ENCODE measurements around the gene CDH13. TPM values are rescaled to one million over a fixed set of nuclear protein-coding genes. Genes with fewer than 3 reads are reported as not detected.

Gene CDH13
- total and polyA plus RNA-seq, 9 donors, result 1.9 to 34.2 (median 4.8) TPM

GRCh38 chr16:82810077-82810476 lies 183.3 kb downstream of the CDH13 start:
- Histone ChIP-seq H3K9me3 (no peaks in the 10 kb centered on the region), H3K36me3 (no peaks in the 10 kb centered on the region), H3K4me3 (no peak overlapping the region), H3K27ac (no peak overlapping the region), H3K4me1 (ENCODE audit: insufficient read depth) (no peaks in the 10 kb centered on the region), H3K27me3 (no peaks in the 10 kb centered on the region)
- no peak for TF ChIP-seq POLR2A (IDR thresholded peaks at IDR 0.05)
- no peak for TF ChIP-seq CTCF (IDR thresholded peaks at IDR 0.05)
- TF ChIP-seq EP300 (IDR thresholded peaks at IDR 0.05), result no peak
- WGBS, 3 donors, result 50 to 71% (median 53%) methylated on average over 6 of the region's 6 CpGs
- DNase-seq, result no peak
- intact Hi-C loops (cut with DNase I), result no loop called here

DNA sequence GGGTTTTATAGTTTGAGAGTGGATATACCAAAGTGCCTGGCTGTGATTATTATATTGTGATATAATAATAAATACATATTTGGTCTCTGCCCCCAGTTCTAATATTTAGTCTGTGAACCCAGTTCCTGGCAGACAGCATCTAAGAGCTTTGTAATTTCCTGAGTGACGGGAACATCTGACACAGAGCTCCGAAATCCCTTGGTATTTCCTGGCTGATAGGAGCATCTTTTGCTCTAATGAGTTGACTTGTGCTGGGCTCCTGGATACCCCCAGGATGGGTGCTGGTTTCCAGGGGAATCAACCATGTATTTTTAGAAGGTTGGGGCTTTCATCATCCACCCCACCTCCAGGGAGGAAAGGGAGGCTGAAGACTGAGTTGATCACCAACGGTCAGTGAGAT lies 187.3 kb downstream of the CDH13 start:
- no peak overlapping the region for H3K27ac ChIP-seq
- intact Hi-C loops (cut with DNase I), result no loop called here
- H3K4me3 ChIP-seq, result no peak overlapping the region
- H3K27me3 ChIP-seq, result no peaks in the 10 kb centered on the region
- no peak for DNase-seq
- no peak for TF ChIP-seq EP300 (IDR thresholded peaks at IDR 0.05)
- H3K36me3 ChIP-seq, result no peaks in the 10 kb centered on the region
- H3K9me3 ChIP-seq, result no peaks in the 10 kb centered on the region
- no peaks in the 10 kb centered on the region for H3K4me1 ChIP-seq (ENCODE audit: insufficient read depth)
- WGBS, 3 donors, result 67 to 86% (median 72%) methylated on average over 3 of the region's 3 CpGs

DNA sequence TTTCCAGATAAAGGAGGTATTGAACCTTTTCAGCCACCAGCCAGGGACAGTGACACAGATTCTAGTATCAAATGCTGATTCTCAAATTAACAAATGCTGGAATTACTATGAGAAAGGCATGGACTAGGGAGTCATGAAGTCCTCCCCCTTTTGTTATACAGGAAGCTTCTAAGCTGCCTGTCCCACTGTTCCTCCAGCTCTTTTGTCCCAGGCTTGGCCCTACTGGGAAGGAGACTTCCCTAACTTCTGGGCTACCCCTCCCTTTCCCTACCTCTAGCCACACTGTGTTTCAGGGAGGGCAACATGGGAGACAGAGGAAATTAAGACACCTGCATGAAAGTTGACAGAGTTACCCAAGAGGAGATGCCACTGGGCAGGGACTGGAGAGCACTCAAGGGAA lies 192.5 kb downstream of the CDH13 start:
- Histone ChIP-seq H3K4me3 (no peak overlapping the region), H3K4me1 (ENCODE audit: insufficient read depth) (no peaks in the 10 kb centered on the region), H3K27ac (no peak overlapping the region), H3K9me3 (no peaks in the 10 kb centered on the region), H3K36me3 (no peaks in the 10 kb centered on the region), H3K27me3 (no peaks in the 10 kb centered on the region)
- no peak for DNase-seq
- TF ChIP-seq POLR2A (IDR thresholded peaks at IDR 0.05), result no peak
- no peak for TF ChIP-seq EP300 (IDR thresholded peaks at IDR 0.05)
- TF ChIP-seq CTCF (IDR thresholded peaks at IDR 0.05), result no peak
- intact Hi-C loops (cut with DNase I), result no loop called here

DNA sequence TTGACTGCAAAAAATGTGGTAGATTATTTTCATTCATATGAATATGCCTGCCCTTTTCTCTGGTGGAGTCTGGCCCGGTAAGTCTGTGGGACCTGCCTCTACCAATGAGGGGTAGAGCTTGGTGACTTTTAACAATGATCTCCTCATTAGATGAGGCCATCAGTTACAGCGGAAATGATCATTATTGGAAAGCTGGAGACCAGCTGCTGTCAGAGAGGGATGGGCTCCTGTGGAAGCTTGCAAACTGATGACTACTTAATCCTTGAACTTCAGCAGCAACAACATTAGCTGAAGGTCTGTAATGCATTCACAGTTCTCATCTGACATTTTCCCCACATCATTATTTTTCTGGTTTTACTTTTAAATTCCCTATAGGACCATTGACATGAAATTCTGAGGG lies 194.1 kb downstream of the CDH13 start:
- WGBS, 3 donors, result 74 to 95% (median 81%) methylated on average over 2 of the region's 2 CpGs
- intact Hi-C loops (cut with DNase I), result no loop called here
- Histone ChIP-seq H3K4me3 (no peak overlapping the region), H3K36me3 (no peaks in the 10 kb centered on the region), H3K27ac (no peak overlapping the region), H3K27me3 (no peaks in the 10 kb centered on the region), H3K9me3 (no peaks in the 10 kb centered on the region), H3K4me1 (ENCODE audit: insufficient read depth) (no peaks in the 10 kb centered on the region)
- TF ChIP-seq EP300 (IDR thresholded peaks at IDR 0.05) (no peak), POLR2A (IDR thresholded peaks at IDR 0.05) (no peak)
- no peak for DNase-seq

DNA sequence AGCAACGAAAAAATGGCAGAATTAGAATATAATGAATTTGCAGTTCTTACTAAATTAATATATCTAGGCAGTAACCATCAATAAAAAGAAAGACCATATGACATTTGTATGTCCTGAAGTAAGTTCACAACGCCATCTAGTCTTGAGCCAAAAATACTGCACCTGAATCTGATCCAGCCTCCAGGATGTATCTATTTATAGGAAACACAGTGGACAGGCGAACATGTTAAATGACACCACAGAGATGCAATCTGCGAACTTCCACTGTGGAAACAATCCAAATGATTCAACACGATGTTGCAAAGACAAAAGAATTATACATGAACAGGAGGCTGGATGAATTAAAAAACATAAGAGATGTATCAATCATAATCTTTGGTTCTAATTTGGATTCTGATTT lies 197.6 kb downstream of the CDH13 start:
- DNase-seq, result no peak
- no peak overlapping the region for H3K27ac ChIP-seq
- H3K9me3 ChIP-seq, result no peaks in the 10 kb centered on the region
- TF ChIP-seq EP300 (IDR thresholded peaks at IDR 0.05) (no peak), CTCF (IDR thresholded peaks at IDR 0.05) (no peak), POLR2A (IDR thresholded peaks at IDR 0.05) (no peak)
- intact Hi-C loops (cut with DNase I), result no loop called here
- no peaks in the 10 kb centered on the region for H3K36me3 ChIP-seq
- no peak overlapping the region for H3K4me3 ChIP-seq
- no peaks in the 10 kb centered on the region for H3K4me1 ChIP-seq (ENCODE audit: insufficient read depth)
- no peaks in the 10 kb centered on the region for H3K27me3 ChIP-seq
- WGBS, 3 donors, result 75 to 85% (median 77%) methylated on average over 5 of the region's 5 CpGs

DNA sequence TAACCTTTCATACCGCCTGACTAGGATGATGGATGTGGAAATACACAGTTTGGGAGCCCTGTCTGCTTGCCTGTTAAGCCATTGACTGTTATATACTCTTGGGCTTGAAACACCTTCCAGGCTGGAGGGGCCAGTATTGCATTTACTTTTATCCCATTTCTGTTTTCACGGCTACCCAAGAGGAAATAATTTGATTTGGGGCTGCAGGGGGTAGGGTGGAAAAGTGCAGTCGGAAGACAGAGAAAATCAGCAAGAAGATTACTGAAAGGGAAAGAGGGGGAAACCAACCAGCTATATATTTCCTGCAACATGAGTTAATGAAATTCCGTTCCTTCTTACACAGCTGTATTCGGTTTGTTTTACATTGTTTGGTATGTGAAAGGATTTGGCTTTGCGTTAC lies 202.5 kb downstream of the CDH13 start:
- Histone ChIP-seq H3K36me3 (no peaks in the 10 kb centered on the region), H3K4me3 (no peak overlapping the region), H3K4me1 (ENCODE audit: insufficient read depth) (no peaks in the 10 kb centered on the region), H3K9me3 (no peaks in the 10 kb centered on the region), H3K27ac (no peak overlapping the region), H3K27me3 (no peaks in the 10 kb centered on the region)
- intact Hi-C loops (cut with DNase I), result no loop called here
- no peak for DNase-seq
- TF ChIP-seq POLR2A (IDR thresholded peaks at IDR 0.05) (no peak), CTCF (IDR thresholded peaks at IDR 0.05) (no peak), EP300 (IDR thresholded peaks at IDR 0.05) (no peak)
- 65 to 78% (median 77%) methylated on average over 6 of the region's 6 CpGs for WGBS, 3 donors
